HG02981 (cell line): Measurements from ENCODE around the gene TEK.

ENCODE experiments used
- ATAC-seq: cut with Tn5 transposase; IDR thresholded peaks from one replicate; pipeline ENCODE4 v1.9.1; 2021; ENCODE audit warnings: mild to moderate bottlenecking, moderate library complexity; ENCODE audit not compliant: unreplicated experiment

TEK gene

GRCh38 chr9:27176971-27177370 lies 67.9 kb downstream of the TEK start:
- no peak for ATAC-seq

- no peak for ATAC-seq
These were observed 70.3 kb downstream of the TEK start for GRCh38 chr9:27179245-27179865.

GRCh38 chr9:27181381-27181780 lies 72.4 kb downstream of the TEK start:
- ATAC-seq = no peak

DNA sequence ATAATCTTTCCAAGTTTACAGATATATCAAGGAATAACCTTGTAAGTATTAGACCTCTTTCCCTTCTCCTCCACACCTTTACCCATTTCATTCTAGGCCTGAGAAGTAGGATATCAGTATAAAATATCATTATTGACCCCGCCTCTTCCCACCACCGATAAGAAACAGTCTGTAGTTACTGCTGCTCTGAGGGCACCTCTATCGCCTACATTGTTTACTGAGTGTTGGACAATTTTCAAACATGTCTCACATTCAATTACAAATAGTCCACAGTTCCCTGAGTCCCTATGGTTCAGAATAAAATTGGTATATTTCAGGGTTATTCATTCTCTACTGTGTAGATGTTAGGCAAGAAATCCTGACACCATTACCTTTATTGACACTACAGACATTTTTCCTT lies 73.4 kb downstream of the TEK start:
- ATAC-seq = no peak

DNA sequence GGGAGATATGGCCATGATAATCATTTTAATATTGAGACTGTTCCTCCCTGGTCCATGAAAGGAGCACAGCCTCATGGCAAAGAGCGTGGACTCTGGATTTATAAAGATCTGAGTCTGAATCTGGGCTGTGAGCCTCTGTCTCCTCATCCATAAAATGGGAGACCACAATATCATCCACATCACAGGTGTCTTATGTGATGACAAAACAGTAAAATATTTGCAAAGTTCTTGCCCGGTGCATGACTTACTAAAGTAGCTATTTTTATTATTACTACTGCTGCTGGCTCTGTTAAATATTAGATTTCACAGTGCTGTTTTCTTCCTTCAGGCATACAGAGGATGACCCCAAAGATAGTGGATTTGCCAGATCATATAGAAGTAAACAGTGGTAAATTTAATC lies 74.1 kb downstream of the TEK start:
- ATAC-seq = no peak

- no peak for ATAC-seq
These were observed 74.7 kb downstream of the TEK start for GRCh38 chr9:27183701-27184100.

DNA sequence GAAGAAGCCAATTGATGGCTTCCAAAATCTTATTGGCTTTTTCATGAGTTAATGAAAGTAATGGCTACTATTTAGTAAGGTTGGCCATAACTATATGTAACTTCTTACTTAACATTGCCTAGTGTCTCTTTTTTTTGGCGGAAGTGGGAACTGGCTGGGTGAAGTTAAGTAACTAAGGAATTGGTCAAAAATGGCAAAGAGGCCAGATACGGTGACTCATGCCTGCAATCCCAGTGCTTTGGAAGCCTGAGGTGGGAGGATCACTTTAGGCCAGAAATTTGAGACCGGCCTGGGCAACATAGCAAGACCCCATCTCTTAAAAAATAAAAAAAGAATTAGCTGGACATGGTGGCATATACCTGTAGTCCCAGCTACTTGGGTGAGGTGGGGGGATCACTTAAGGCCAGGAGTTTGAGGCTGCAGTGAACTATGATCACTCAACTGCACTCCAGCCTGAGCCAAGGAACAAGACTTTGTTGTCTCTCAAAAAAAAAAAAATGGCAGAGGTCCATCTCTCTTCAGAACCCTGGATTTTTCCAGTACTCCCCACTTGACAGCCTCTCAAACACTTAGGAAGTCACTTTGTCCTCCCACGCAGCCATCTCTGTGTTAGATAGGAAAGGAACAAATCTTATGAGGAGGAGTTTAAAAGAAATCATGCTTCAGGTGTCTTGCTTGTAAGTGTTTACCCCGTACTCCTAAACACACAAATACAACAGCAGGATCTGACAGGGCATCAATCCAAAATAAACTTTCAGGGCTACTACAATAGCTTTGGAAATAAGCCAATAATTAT lies 75.7 kb downstream of the TEK start:
- no peak for ATAC-seq

GRCh38 chr9:27188426-27188825 lies 79.4 kb downstream of the TEK start:
- ATAC-seq = no peak

DNA sequence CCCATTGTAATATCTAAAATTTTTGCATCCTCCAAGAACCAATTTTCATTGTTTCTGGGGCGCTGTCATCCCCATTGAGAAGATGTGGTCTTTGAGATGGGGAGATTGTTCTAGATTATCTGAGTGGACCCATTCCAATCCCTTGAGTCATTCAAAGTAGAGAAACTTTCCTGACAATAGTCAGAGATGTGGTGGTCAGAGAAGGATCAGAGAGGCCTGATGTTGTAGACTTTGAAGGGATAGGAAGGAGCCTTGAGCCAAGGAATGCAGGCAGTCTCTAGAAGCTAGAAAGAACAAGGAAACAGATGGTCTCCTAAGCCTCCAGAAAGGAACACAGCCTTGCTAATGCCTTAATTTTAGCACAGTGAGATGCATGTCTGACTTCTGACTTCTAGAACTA lies 80.4 kb downstream of the TEK start:
- no peak for ATAC-seq

- no peak for ATAC-seq
These were observed 83.4 kb downstream of the TEK start for GRCh38 chr9:27192291-27192960.

DNA sequence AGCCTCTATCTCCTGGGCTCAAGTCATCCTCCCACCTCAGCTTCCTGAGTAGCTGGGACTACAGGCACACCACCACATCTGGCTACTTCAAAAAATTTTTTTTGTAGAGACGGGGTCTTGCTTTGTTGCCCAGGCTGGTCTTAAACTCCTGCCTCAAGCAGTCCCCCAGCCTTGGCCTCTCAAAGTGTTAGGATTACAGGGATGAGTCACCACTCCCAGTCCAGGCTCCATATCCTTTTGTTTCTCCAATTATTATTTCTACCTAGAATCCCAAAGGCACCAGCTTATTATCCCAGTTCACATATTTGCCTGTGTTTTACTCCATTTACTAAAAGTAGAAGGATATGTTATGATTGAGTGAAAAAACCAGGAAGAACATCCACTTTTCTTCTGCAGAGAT lies 84.9 kb downstream of the TEK start:
- no peak for ATAC-seq

DNA sequence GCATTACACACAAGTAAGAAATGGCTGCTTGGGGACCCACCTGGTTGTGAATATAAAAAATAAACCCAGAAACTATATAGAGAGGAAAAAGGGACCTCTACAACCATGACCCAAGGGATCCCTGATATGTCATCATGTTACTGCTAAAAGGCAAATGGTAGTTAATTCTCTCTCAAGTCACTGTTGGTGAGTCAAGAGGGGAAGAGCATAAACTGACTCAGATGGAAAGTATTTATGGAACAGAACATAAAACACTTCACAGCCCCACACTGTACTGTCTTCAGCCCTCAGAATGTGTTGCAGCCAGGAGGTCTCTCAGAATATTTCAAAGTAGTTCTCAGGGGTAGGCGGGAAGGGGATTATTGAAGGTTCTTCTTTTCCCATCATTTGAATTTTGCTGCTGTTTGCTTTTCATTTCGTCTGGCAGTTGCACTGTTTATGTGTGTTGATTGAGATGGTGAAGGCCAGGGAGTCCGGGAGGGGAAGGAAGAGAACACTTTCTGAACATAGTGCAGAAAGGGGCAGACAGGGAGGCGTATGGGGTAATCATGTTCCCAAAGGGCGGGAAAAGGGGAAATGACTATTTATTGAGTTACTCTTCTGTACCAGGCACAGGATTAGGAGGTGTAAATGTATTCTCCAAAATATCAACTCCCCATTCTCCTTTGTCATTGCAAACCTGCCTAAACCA lies 85.5 kb downstream of the TEK start:
- no peak for ATAC-seq

GRCh38 chr9:27195191-27195590 lies 86.2 kb downstream of the TEK start:
- ATAC-seq = no peak

- no peak for ATAC-seq
These were observed 87.4 kb downstream of the TEK start for GRCh38 chr9:27196383-27196782.

DNA sequence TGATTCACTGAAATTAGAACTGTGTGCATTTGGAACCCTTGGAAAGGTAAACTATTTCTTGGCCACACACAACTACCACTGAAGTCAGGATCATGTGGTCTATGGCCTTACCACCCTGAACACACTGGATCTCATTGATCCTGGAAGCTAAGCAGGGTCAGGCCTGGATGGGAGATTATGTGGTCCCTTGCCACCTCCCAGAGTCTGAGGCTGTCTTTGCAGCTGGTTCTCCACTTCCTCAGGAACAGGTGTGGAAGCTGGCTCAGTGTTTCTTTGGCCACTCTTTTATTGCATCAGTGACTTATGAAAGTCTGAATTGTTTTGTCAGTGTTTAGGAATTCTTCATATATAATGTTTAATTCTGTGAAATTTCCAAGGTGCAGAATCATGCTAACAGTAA lies 89.2 kb downstream of the TEK start:
- ATAC-seq = no peak

DNA sequence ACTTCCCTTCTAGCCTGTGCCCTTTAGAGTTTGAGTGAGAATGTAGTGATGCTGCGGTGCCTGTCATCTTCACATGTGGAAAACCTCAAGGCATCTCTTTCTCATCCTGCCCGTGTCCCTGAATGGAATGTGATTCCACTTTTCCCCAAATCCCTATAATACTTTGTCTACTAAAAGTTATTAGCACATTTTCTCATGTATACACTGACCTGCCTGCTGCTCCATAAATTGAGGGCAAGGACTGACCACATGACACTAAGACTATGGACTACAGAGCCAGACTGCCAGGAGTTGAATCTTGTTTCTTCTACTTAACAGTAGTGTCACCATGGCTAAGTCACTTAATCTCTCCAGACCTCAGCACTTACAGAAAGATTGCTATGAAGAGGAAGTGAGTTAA lies 93.0 kb downstream of the TEK start:
- no peak for ATAC-seq

- ATAC-seq = no peak
These were observed 94.8 kb downstream of the TEK start for GRCh38 chr9:27203783-27204182.

DNA sequence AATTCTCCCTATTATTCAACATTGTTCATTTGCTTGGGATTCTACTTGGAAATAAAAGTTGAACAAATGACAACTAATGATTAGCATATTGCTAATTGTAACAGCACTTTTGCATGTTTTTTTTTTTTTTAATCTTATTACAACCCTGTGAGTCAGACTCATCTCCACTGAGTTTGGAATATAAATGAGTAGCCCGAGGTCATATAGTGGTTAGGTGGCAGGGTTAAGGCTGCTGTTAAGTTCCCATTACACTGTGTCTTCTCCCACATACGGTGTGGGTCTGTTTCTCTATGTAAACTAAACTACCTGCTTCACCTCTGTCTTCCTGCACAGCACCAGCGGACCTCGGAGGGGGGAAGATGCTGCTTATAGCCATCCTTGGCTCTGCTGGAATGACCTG lies 95.6 kb downstream of the TEK start:
- ATAC-seq = no peak

DNA sequence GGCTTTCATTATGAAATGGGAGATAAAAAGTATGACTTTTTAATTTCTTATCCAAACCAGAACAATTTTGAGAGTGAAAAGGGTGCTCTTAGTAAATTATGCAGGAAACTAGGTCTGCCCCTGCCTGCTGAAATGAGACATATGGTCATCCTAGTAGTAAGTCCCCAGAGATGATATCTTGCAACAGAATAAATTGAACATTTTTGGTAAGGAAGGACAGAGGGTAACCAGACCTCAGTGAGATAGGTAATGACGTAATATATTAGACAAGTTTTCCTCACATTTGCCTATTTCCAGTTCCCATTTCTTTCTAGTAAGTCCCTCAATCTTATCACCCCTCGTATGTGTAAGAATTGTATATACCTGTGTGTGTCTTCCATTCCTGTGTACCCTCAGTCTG lies 96.2 kb downstream of the TEK start:
- no peak for ATAC-seq

DNA sequence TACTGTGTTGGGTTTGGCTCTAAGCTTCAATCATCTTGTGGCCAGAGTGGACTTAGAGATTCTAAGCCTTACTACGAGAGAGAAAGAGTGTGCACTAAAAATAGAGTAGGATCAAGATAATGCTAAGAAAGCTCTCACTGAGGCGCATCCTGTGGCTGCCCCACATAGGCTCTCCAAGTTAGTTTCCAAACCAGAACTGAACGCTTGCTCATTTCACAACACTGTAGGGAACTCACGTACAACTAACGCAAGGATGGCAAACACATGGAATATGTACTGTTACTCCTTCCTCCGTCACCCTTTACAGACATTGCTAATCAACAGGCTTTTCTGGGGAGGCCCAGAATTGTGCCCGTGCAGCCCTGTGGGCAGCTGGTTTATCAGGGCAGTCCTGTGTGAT lies 97.0 kb downstream of the TEK start:
- ATAC-seq = no peak

DNA sequence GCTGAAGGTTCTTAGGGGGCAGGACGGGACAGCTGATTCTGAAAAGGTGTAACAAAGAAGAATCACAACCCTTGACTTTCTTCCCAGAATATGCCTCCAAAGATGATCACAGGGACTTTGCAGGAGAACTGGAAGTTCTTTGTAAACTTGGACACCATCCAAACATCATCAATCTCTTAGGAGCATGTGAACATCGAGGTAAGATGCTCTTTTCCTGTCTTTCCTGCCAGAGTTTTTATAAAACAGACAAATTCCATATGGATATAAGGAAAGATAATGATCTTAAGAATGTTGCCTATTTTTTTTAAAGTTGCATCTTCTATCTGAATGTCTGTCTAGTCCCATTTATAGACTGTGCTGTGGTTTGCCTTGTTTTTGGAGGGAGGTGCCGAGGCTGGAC lies 100.0 kb downstream of the TEK start:
- ATAC-seq = no peak

DNA sequence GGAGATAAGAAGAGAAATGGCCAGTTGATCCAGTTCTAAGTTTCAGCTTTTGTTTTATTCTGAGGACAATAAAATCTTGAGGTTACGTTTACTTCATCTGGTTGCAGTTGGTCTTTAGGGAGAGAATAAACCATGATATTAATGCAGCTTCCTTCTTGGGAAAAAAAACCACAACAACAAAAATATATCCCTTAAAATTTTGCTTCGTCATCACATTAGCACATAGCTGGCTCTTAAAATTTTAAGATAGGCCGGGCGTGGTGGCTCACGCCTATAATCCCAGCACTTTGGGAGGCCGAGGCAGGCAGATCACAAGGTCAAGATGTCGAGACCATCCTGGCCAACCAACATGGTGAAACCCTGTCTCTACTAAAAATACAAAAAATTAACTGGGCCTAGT lies 101.6 kb downstream of the TEK start:
- ATAC-seq = no peak
